Caco-2 (cell line): Measurements from ENCODE around the gene TEKTIP1. TPM values are rescaled to one million over a fixed set of nuclear protein-coding genes. Genes with fewer than 3 reads are reported as not detected.

Experiments
- BruUV-seq: library from RNA; stranded (reverse); fragments of 400-500 nt; replicated peaks from 2 replicates; lab custom pipeline; 2021; lab: Mats Ljungman, UMichigan
- CTCF ChIA-PET: fragments of 300-600 bp; sonication (Branson Sonifier 250); formaldehyde crosslinking; loops from one replicate; lab custom pipeline; 2022; ENCODE audit warnings: antibody characterized with exemption; lab: Charles Lee
- POLR2A ChIA-PET: fragments of 300-600 bp; sonication (Branson Sonifier 250); formaldehyde crosslinking; loops from one replicate; lab custom pipeline; 2022; ENCODE audit warnings: antibody characterized with exemption; lab: Charles Lee
- DNase-seq, 2 experiments: peaks; one replicate each; pipeline versions ENCODE4 v3.0.0 to v3.0.0-alpha.2; 2020 to 2022
- H3K27me3 ChIP-seq: replicated peaks from 2 replicates; pipeline ENCODE4 v1.6.0; 2011; ENCODE audit warnings: low read length; ENCODE audit not compliant: control insufficient read depth, insufficient read depth
- H3K36me3 ChIP-seq: 2 replicates; pipeline ENCODE4 v1.5.1; 2011; ENCODE audit warnings: low read length; ENCODE audit not compliant: control insufficient read depth, insufficient read depth
- H3K4me1 ChIP-seq: fragments of 250-450 bp; sonication (Bioruptor Pico); 2 replicates; pipeline ENCODE4 v1.5.1; 2020; ENCODE audit warnings: mild to moderate bottlenecking
- H3K4me3 ChIP-seq: 2 replicates; pipeline ENCODE4 v1.5.1; 2011; ENCODE audit warnings: low read depth, mild to moderate bottlenecking, control low read depth, low read length
- H3K9me3 ChIP-seq: fragments of 250-450 bp; sonication (Bioruptor Pico); 2 replicates; pipeline ENCODE4 v1.5.1; 2020; ENCODE audit warnings: mild to moderate bottlenecking, moderate library complexity
- H3K27ac Mint-ChIP-seq: one replicate; pipeline ENCODE4 v1.8.0; 2022; ENCODE audit warnings: mixed read lengths; ENCODE audit not compliant: unreplicated experiment
- H3K27me3 Mint-ChIP-seq: one replicate; pipeline ENCODE4 v1.8.0; 2022; ENCODE audit warnings: mixed read lengths; ENCODE audit not compliant: insufficient read depth, unreplicated experiment
- H3K36me3 Mint-ChIP-seq: one replicate; pipeline ENCODE4 v1.8.0; 2022; ENCODE audit warnings: mild to moderate bottlenecking, mixed read lengths; ENCODE audit not compliant: insufficient read depth, unreplicated experiment
- H3K4me1 Mint-ChIP-seq: one replicate; pipeline ENCODE4 v1.8.0; 2022; ENCODE audit warnings: low read depth, mixed read lengths; ENCODE audit not compliant: unreplicated experiment
- H3K4me3 Mint-ChIP-seq: one replicate; pipeline ENCODE4 v1.8.0; 2022; ENCODE audit warnings: mild to moderate bottlenecking, moderate library complexity, mixed read lengths; ENCODE audit not compliant: unreplicated experiment
- H3K9me3 Mint-ChIP-seq: one replicate; pipeline ENCODE4 v1.8.0; 2022; ENCODE audit warnings: mixed read lengths; ENCODE audit not compliant: unreplicated experiment
- CTCF ChIP-seq, 2 experiments: fragments of 200-600 bp in 1 of 2; IDR thresholded peaks; 1 replicate in 1 of 2; 2 replicates in 1 of 2; pipeline versions ENCODE4 v1.5.1 to v1.8.0; 2011 to 2022; ENCODE audit warnings: antibody characterized with exemption in 1 of 2, control low read depth in 1 of 2, inconsistent platforms in 1 of 2, low read depth in 1 of 2, low read length in 1 of 2, mild to moderate bottlenecking in 1 of 2, moderate library complexity in 1 of 2; ENCODE audit not compliant: insufficient read depth in 1 of 2, severe bottlenecking in 1 of 2, unreplicated experiment in 1 of 2
- intact Hi-C: fragments of 100-400 bp; cut with micrococcal nuclease; formaldehyde crosslinking; loops from one replicate; pipeline ENCODE4 v1.10.0; 2022; ENCODE audit not compliant: unreplicated experiment
- total RNA-seq: library from RNA; stranded (reverse); gene quantifications from 2 replicates; pipeline ENCODE4 v1.2.3, GENCODE V29; 2022

Gene TEKTIP1
- total RNA-seq, 1 experiment from 2014 or later: 1.5 TPM

GRCh38 chr19:3505598-3506383 is 33.2 kb upstream of the TEKTIP1 start, which contains the start of gene FZR1:
Gene FZR1, plus strand, starts transcription at chr19:3506311. Its CDS starts 16,679 bp downstream, at chr19:3522990.
- Mint-ChIP-seq H3K27ac (peak within 1 kb of the TSS; percentile 94), H3K9me3 (no peaks in the 10 kb centered on the region), H3K36me3 (peaks cover 32% of the 10 kb centered on the region), H3K4me1 (peaks cover 4% of the 10 kb centered on the region), H3K4me3 (peak within 1 kb of the TSS; percentile 80), H3K27me3 (no peaks in the 10 kb centered on the region)
- ChIA-PET CTCF (interaction anchor here (0.5 to 1.4 kb wide), 2 partner anchors 20 to 323 kb away, joined by 4 to 5 read pairs; no protein-coding TSS in a partner anchor), POLR2A (no interaction called here)
- Histone ChIP-seq H3K27me3 (no peaks in the 10 kb centered on the region), H3K36me3 (peaks cover 1% of the 10 kb centered on the region; the same call in 1 of the 2 replicates), H3K9me3 (no peaks in the 10 kb centered on the region), H3K4me1 (no peaks in the 10 kb centered on the region; the same call in 1 of the 2 replicates), H3K4me3 (peak within 1 kb of the TSS; percentile 61)
- TSS peak; percentile 76 for BruUV-seq
- no peak for TF ChIP-seq CTCF (IDR thresholded peaks at IDR 0.05; ENCODE audit: insufficient read depth in 1 of 2, low read depth in 1 of 2, low read length in 1 of 2, severe bottlenecking in 1 of 2, unreplicated experiment in 1 of 2)
- intact Hi-C loops: loop anchor here (1.0 kb wide), 1 partner anchor 8 kb away; no protein-coding TSS in a partner anchor
- DNase-seq: peak; percentile 99

GRCh38 chr19:3506384-3507340 is 32.3 kb upstream of the TEKTIP1 start:
- H3K9me3 ChIP-seq: no peaks in the 10 kb centered on the region
- CTCF ChIA-PET: interaction anchor here (0.9 to 1.4 kb wide), 2 partner anchors 21 to 37 kb away, joined by 4 to 5 read pairs; no protein-coding TSS in a partner anchor
- POLR2A ChIA-PET: interaction anchor here (0.6 kb wide), 1 partner anchor 317 kb away, joined by 3 read pairs; no protein-coding TSS in a partner anchor
- TF ChIP-seq CTCF (IDR thresholded peaks at IDR 0.05; ENCODE audit: insufficient read depth in 1 of 2, low read depth in 1 of 2, low read length in 1 of 2, severe bottlenecking in 1 of 2, unreplicated experiment in 1 of 2): no peak
- intact Hi-C loops: no loop called here
- Mint-ChIP-seq H3K27ac (peak overlapping the region; percentile 84), H3K36me3 (peaks cover 29% of the 10 kb centered on the region), H3K4me1 (no peaks in the 10 kb centered on the region), H3K27me3 (no peaks in the 10 kb centered on the region), H3K9me3 (no peaks in the 10 kb centered on the region), H3K4me3 (peak overlapping the region; percentile 80)
- BruUV-seq: no TSS peak
- peak in 1 of 2 experiments; percentile 14 for DNase-seq
- H3K27me3 ChIP-seq: no peaks in the 10 kb centered on the region
- peak overlapping the region; percentile 61 for H3K4me3 ChIP-seq
- peaks cover 1% of the 10 kb centered on the region; the same call in 1 of the 2 replicates for H3K36me3 ChIP-seq
- H3K4me1 ChIP-seq: no peaks in the 10 kb centered on the region; the same call in 1 of the 2 replicates
